K562 (cell line): ENCODE data around the gene KIF17. TPM values are rescaled to one million over a fixed set of nuclear protein-coding genes. Genes with fewer than 3 reads are reported as not detected.

Experiments used
- ATAC-seq: fragments of 200-7000 bp; cut with Tn5 transposase; 3 replicates; pipeline ENCODE4 v1.9.1; 2020; ENCODE audit warnings: moderate library complexity
- BruUV-seq: library from RNA; stranded (reverse); fragments of 400-500 nt; replicated peaks from 2 replicates; lab custom pipeline; 2021; lab: Mats Ljungman, UMichigan
- CTCF ChIA-PET: fragments of 300-600 bp; formaldehyde crosslinking; extraction: SDS; loops from one replicate; lab custom pipeline; 2021; ENCODE audit warnings: low intra/inter-chr PET ratio; lab: Yijun Ruan, JAX
- POLR2A ChIA-PET: fragments of 300-600, 350-650 bp; sonication (Branson Sonifier 250); formaldehyde crosslinking; extraction: SDS; loops from one replicate; lab custom pipeline; 2021; ENCODE audit warnings: antibody characterized with exemption, inconsistent platforms; lab: Yijun Ruan, JAX
- DNase-seq, 4 experiments: peaks; one replicate each; pipeline versions ENCODE4 v3.0.0 to v3.0.0-alpha.2; 2011 to 2018; ENCODE audit warnings: low spot score in 3 of 4, mixed read lengths in 3 of 4; ENCODE audit errors: extremely low read depth in 1 of 4
- FAIRE-seq: peaks from 2 replicates; lab custom pipeline; 2011; peaks lifted over from hg19 to GRCh38; lab: Jason Lieb, UNC
- H2AFZ ChIP-seq: 2 replicates; pipeline ENCODE4 v1.6.0; 2011; ENCODE audit warnings: low read depth, low read length, control low read depth, inconsistent platforms
- H3K27ac ChIP-seq: fragments of 200-600 bp; 3 replicates; pipeline ENCODE4 v1.8.0; 2011; ENCODE audit warnings: low read depth, mild to moderate bottlenecking, control low read depth, inconsistent platforms, low read length, moderate library complexity, mixed read lengths; ENCODE audit errors: extremely low read depth
- H3K27me3 ChIP-seq, 2 experiments: fragments of 300-600 bp in 1 of 2; 2 replicates in 1 of 2; 3 replicates in 1 of 2; pipeline versions ENCODE4 v1.6.0 to v1.8.0; 2011; ENCODE audit warnings: inconsistent platforms in 2 of 2, low read length in 2 of 2, mild to moderate bottlenecking in 1 of 2, mixed read lengths in 1 of 2, moderate library complexity in 1 of 2; ENCODE audit not compliant: control insufficient read depth in 2 of 2, insufficient read depth in 2 of 2
- H3K36me3 ChIP-seq: fragments of 300-600 bp; 3 replicates; pipeline ENCODE4 v1.8.0; 2011; ENCODE audit warnings: mild to moderate bottlenecking, low read length, inconsistent platforms; ENCODE audit not compliant: control insufficient read depth, insufficient read depth
- H3K4me1 ChIP-seq, 2 experiments: fragments of 200-600 bp in 1 of 2; replicated peaks in 1 of 2; 2 replicates in 1 of 2; 3 replicates in 1 of 2; pipeline versions ENCODE4 v1.5.1 to v1.8.0; 2011; ENCODE audit warnings: inconsistent platforms in 2 of 2, low read length in 2 of 2, mild to moderate bottlenecking in 1 of 2, mixed read lengths in 1 of 2, moderate library complexity in 1 of 2; ENCODE audit not compliant: control insufficient read depth in 2 of 2, insufficient read depth in 2 of 2
- H3K4me2 ChIP-seq: 2 replicates; pipeline ENCODE4 v1.6.1; 2011; ENCODE audit warnings: low read length, control low read depth, inconsistent platforms, mixed read lengths; ENCODE audit not compliant: insufficient read depth
- H3K4me3 ChIP-seq: fragments of 200-600 bp; sonication (generic), shearing (Covaris generic); 2 replicates; pipeline ENCODE4 v1.5.1; 2016; ENCODE audit warnings: control low read depth, inconsistent platforms
- H3K79me2 ChIP-seq: fragments of 200-600 bp; 3 replicates; pipeline ENCODE4 v1.8.0; 2011; ENCODE audit warnings: low read length, inconsistent platforms; ENCODE audit not compliant: control insufficient read depth, insufficient read depth
- H3K9ac ChIP-seq, 2 experiments: 2 replicates each; pipeline versions ENCODE4 v1.6.0 to v1.6.1; 2011; ENCODE audit warnings: low read depth in 2 of 2, low read length in 2 of 2, control low read depth in 1 of 2, inconsistent platforms in 1 of 2, mild to moderate bottlenecking in 1 of 2, mixed read lengths in 1 of 2; ENCODE audit not compliant: insufficient read depth in 1 of 2
- H3K9me1 ChIP-seq: one replicate; pipeline ENCODE4 v1.6.0; 2011; ENCODE audit warnings: inconsistent platforms, mild to moderate bottlenecking, low read length, moderate library complexity; ENCODE audit not compliant: control insufficient read depth, insufficient read depth
- H3K9me3 ChIP-seq: replicated peaks from 2 replicates; pipeline ENCODE4 v1.5.1; 2011; ENCODE audit warnings: low read depth, low read length, inconsistent platforms; ENCODE audit not compliant: control insufficient read depth, insufficient read depth
- H4K20me1 ChIP-seq: replicated peaks from 2 replicates; pipeline ENCODE4 v1.6.1; 2011; ENCODE audit warnings: low read length, inconsistent platforms, mixed read lengths; ENCODE audit not compliant: control insufficient read depth, insufficient read depth
- FOS ChIP-seq: IDR thresholded peaks from 3 replicates; pipeline ENCODE4 v1.6.1; 2011; ENCODE audit not compliant: insufficient read length; ENCODE audit errors: extremely low read depth
- FOXP1 ChIP-seq: sonication (generic); formaldehyde crosslinking; IDR thresholded peaks from 2 replicates; pipeline ENCODE4 v1.8.0; 2022; ENCODE audit warnings: mild to moderate bottlenecking, missing genetic modification reagents
- GTF2A2 ChIP-seq: IDR thresholded peaks from 2 replicates; pipeline ENCODE4 v1.6.1; 2016; ENCODE audit warnings: mild to moderate bottlenecking, missing genetic modification characterization, missing compliant biosample characterization
- MCM5 ChIP-seq: fragments of 450-650 bp; IDR thresholded peaks from 2 replicates; pipeline ENCODE4 v1.6.1; 2016; ENCODE audit warnings: low read depth
- PHB ChIP-seq: fragments of 250-450 bp; sonication (Bioruptor Pico); IDR thresholded peaks from 2 replicates; pipeline ENCODE4 v1.5.0; 2021
- TEAD2 ChIP-seq: fragments of 450-650 bp; IDR thresholded peaks from 2 replicates; pipeline ENCODE4 v1.6.1; 2016; ENCODE audit warnings: missing genetic modification characterization, control low read depth, missing compliant biosample characterization
- ZNF121 ChIP-seq: sonication (generic); formaldehyde crosslinking; conservative IDR thresholded peaks from 2 replicates; pipeline ENCODE4 v1.8.0; 2022; ENCODE audit warnings: missing genetic modification reagents
- ZNF324 ChIP-seq: fragments of 250-450 bp; sonication (Bioruptor Pico); IDR thresholded peaks from 2 replicates; pipeline ENCODE4 v1.4.0; 2020; ENCODE audit warnings: mild to moderate bottlenecking
- WGBS: fragments of 100-300 bp; shearing (Covaris generic); methylation state at CpG from one replicate; pipeline ENCODE4 v1.1.6; 2016; ENCODE audit warnings: low coverage, mixed read lengths; ENCODE audit not compliant: insufficient coverage; ENCODE audit errors: missing lambda C conversion rate; 5-methylcytosine and 5-hydroxymethylcytosine counted together
- in situ Hi-C: fragments of 300-500 bp; cut with MboI; formaldehyde crosslinking; loops from 4 replicates; pipeline ENCODE4 v1.15.0; 2018; ENCODE audit warnings: inconsistent platforms, mixed read lengths
- intact Hi-C: fragments of 100-400 bp; cut with micrococcal nuclease; formaldehyde crosslinking; loops from 2 replicates; pipeline ENCODE4 v1.14.2; 2022
- polyA plus RNA-seq, 8 experiments: library from polyadenylated mRNA; depleted of rRNA in 4 of 8; stranded (reverse) in 5 of 8; unstranded in 3 of 8; fragments of >200 nt; fragmentation: Nextera tagmentation in 2 of 8; fragmentation: Illumina TruSeq in 1 of 8; extraction: Ambion mirVana in 2 of 8; extraction: Trizol in 1 of 8; gene quantifications; 2 replicates each; pipeline versions ENCODE4 v1.2.1 to v1.2.3, GENCODE V29; 2011 to 2014; ENCODE audit warnings: inconsistent platforms in 1 of 8, missing spikeins in 1 of 8
- total RNA-seq, 7 experiments: library from RNA; depleted of rRNA in 6 of 7; stranded (reverse); fragments of >200 nt in 6 of 7; fragmentation: Illumina TruSeq in 2 of 7; extraction: Trizol in 2 of 7; gene quantifications; 2 replicates each; pipeline versions ENCODE4 v1.2.1 to v1.2.3, GENCODE V29; 2011 to 2021; ENCODE audit warnings: low replicate concordance in 1 of 7

Gene KIF17
- total and polyA plus RNA-seq, 9 of the 15 experiments (the other 6 are each of a cell fraction or from before 2014, with no cell fraction given), result 0.04 to 0.47 (median 0.18) TPM; not detected in 5

GRCh38 chr1:20763417-20763816 is 45.6 kb upstream of the KIF17 start (continued):
- TF ChIP-seq FOXP1 (CRISPR knock-in tag) (no peak), PHB (CRISPR knock-in tag) (no peak), MCM5 (no peak), TEAD2 (tag) (no peak), GTF2A2 (no peak), FOS (no peak)

- no TSS peak for BruUV-seq
- in situ Hi-C loops, result no loop called here
Measured at GRCh38 chr1:20760322-20760721, 42.5 kb upstream of the KIF17 start.

More at GRCh38 chr1:20760322-20760721, 42.5 kb upstream of the KIF17 start:
- CTCF ChIA-PET, result no interaction called here
- DNase-seq (no peak), ATAC-seq (no peak), FAIRE-seq (no peak)
- Histone ChIP-seq H3K9me1 (no peaks in the 10 kb centered on the region), H3K4me2 (no peak overlapping the region), H3K9ac (no peak overlapping the region), H3K79me2 (0 out of 3 replicates have a peak, but pooled peaks cover 3% of the 10 kb centered on the region), H3K4me1 (no peaks in the 10 kb centered on the region), H3K27ac (no peak overlapping the region), H4K20me1 (no peaks in the 10 kb centered on the region), H2AFZ (no peak overlapping the region), H3K27me3 (no peaks in the 10 kb centered on the region), H3K36me3 (peaks cover 95% of the 10 kb centered on the region), H3K4me3 (no peak overlapping the region), H3K9me3 (no peaks in the 10 kb centered on the region)
- intact Hi-C loops, result no loop called here
- WGBS, result 94% methylated on average over 6 of the region's 6 CpGs
- peak; percentile 76 for TF ChIP-seq ZNF121 (CRISPR knock-in tag)
- TF ChIP-seq ZNF324, result no peak
- POLR2A ChIA-PET, result interaction anchor here (0.8 to 1.4 kb wide), 2 partner anchors 8 to 13 kb away, joined by 3 to 4 read pairs; no protein-coding TSS in a partner anchor
